Esophagus (tissue), 2 donors: ENCODE results near the gene KCNJ10. TPM values are rescaled to one million over a fixed set of nuclear protein-coding genes. Genes with fewer than 3 reads are reported as not detected.

Experiments
- H3K27ac ChIP-seq, 2 donors: one replicate each; pipeline ENCODE4 v1.5.1; 2013; ENCODE audit warnings: low read depth in 2 of 2, mild to moderate bottlenecking in 2 of 2, inconsistent platforms in 1 of 2, low read length in 1 of 2, moderate library complexity in 1 of 2
- H3K27me3 ChIP-seq, 2 donors: one replicate each; pipeline ENCODE4 v1.6.1; 2013; ENCODE audit warnings: low read length in 2 of 2, control low read depth in 1 of 2, mild to moderate bottlenecking in 1 of 2; ENCODE audit not compliant: insufficient read depth in 2 of 2, control insufficient read depth in 1 of 2
- H3K36me3 ChIP-seq, 2 donors: one replicate each; pipeline ENCODE4 v1.6.1; 2013; ENCODE audit warnings: low read length in 1 of 2; ENCODE audit not compliant: control insufficient read depth in 2 of 2, insufficient read depth in 2 of 2
- H3K4me1 ChIP-seq, 2 donors: one replicate each; pipeline ENCODE4 v1.6.1; 2013; ENCODE audit warnings: low read length in 1 of 2; ENCODE audit not compliant: control insufficient read depth in 2 of 2, insufficient read depth in 2 of 2
- H3K4me3 ChIP-seq, 2 donors: one replicate each; pipeline ENCODE4 v1.5.1; 2013; ENCODE audit warnings: low read length in 2 of 2, mild to moderate bottlenecking in 2 of 2, low read depth in 1 of 2, moderate library complexity in 1 of 2
- H3K9me3 ChIP-seq, 2 donors: one replicate each; pipeline ENCODE4 v1.6.1; 2013; ENCODE audit warnings: mild to moderate bottlenecking in 2 of 2, low read depth in 1 of 2, low read length in 1 of 2, moderate library complexity in 1 of 2; ENCODE audit not compliant: control insufficient read depth in 2 of 2, insufficient read depth in 1 of 2
- WGBS, 2 donors: extraction: QIAGEN DNeasy Blood & Tissue Kit; methylation state at CpG; one replicate each; pipeline ENCODE4 v1.1.7; 2013; 5-methylcytosine and 5-hydroxymethylcytosine counted together
- polyA plus RNA-seq, 2 donors: library from polyadenylated mRNA; stranded (reverse); fragments of 200-250 nt; gene quantifications; one replicate each; pipeline ENCODE4 v1.2.3, GENCODE V29; 2013
- donor health status: healthy with polysubstance abuse.
- donor health status: Bipolar disorder and iron deficiency.

Gene KCNJ10
- polyA plus RNA-seq, 2 donors, result not detected

- peaks cover 0 to 6% of the 10 kb centered on the region in 2 donors for H3K4me1 ChIP-seq
- peaks cover 0 to 2% of the 10 kb centered on the region in 2 donors for H3K27me3 ChIP-seq
- H3K4me3 ChIP-seq, result no peak overlapping the region
- WGBS, 2 donors, result 81 to 86% methylated on average over 30 of the region's 30 CpGs
- H3K27ac ChIP-seq, result no peak overlapping the region
- no peaks in the 10 kb centered on the region for H3K36me3 ChIP-seq
- no peaks in the 10 kb centered on the region for H3K9me3 ChIP-seq
Measured at GRCh38 chr1:160084771-160085321, 14.9 kb upstream of the KCNJ10 start.

- Histone ChIP-seq H3K4me3 (peak overlapping the region; percentile 31 to 36), H3K9me3 (no peaks in the 10 kb centered on the region), H3K4me1 (peaks cover 0 to 6% of the 10 kb centered on the region in 2 donors), H3K36me3 (no peaks in the 10 kb centered on the region), H3K27ac (no peak overlapping the region), H3K27me3 (peaks cover 0 to 2% of the 10 kb centered on the region in 2 donors)
- 24 to 28% methylated on average over 91 to 96 of the region's 96 CpGs for WGBS, 2 donors
Measured at GRCh38 chr1:160083968-160084770, 14.2 kb upstream of the KCNJ10 start.

- H3K9me3 ChIP-seq, result no peaks in the 10 kb centered on the region
- H3K27ac ChIP-seq, result no peak overlapping the region
- no peaks in the 10 kb centered on the region for H3K36me3 ChIP-seq
- H3K27me3 ChIP-seq, result peaks cover 0 to 2% of the 10 kb centered on the region in 2 donors
- 68 to 78% methylated on average over 3 of the region's 3 CpGs for WGBS, 2 donors
- peaks cover 0 to 6% of the 10 kb centered on the region in 2 donors for H3K4me1 ChIP-seq
- no peak overlapping the region for H3K4me3 ChIP-seq
Measured at GRCh38 chr1:160082926-160083325, 13.0 kb upstream of the KCNJ10 start.

- 51 to 81% methylated on average over 2 of the region's 2 CpGs for WGBS, 2 donors
- peaks cover 0 to 6% of the 10 kb centered on the region in 2 donors for H3K4me1 ChIP-seq
- no peak overlapping the region for H3K4me3 ChIP-seq
- no peak overlapping the region for H3K27ac ChIP-seq
- H3K27me3 ChIP-seq, result peaks cover 0 to 2% of the 10 kb centered on the region in 2 donors
- H3K36me3 ChIP-seq, result no peaks in the 10 kb centered on the region
- H3K9me3 ChIP-seq, result no peaks in the 10 kb centered on the region
Measured at GRCh38 chr1:160082487-160082886, 12.5 kb upstream of the KCNJ10 start.

GRCh38 chr1:160081261-160081936 is 11.4 kb upstream of the KCNJ10 start, which contains the start of gene KCNJ9:
TSS of gene KCNJ9 (plus strand) at chr1:160081538. CDS start at chr1:160084031, 2,493 bp downstream.
- H3K36me3 ChIP-seq, result no peaks in the 10 kb centered on the region
- no peak within 1 kb of the TSS for H3K27ac ChIP-seq
- H3K9me3 ChIP-seq, result no peaks in the 10 kb centered on the region
- no peak within 1 kb of the TSS for H3K4me3 ChIP-seq
- peaks cover 0 to 2% of the 10 kb centered on the region in 2 donors for H3K27me3 ChIP-seq
- H3K4me1 ChIP-seq, result peaks cover 0 to 6% of the 10 kb centered on the region in 2 donors
- 21 to 22% methylated on average over 14 of the region's 14 CpGs for WGBS, 2 donors

GRCh38 chr1:160080381-160081100 is 10.6 kb upstream of the KCNJ10 start:
- Histone ChIP-seq H3K9me3 (no peaks in the 10 kb centered on the region), H3K4me3 (no peak overlapping the region), H3K27ac (no peak overlapping the region), H3K4me1 (peaks cover 0 to 6% of the 10 kb centered on the region in 2 donors), H3K36me3 (no peaks in the 10 kb centered on the region), H3K27me3 (peaks cover 0 to 2% of the 10 kb centered on the region in 2 donors)
- WGBS, 2 donors, result 49 to 50% methylated on average over 6 of the region's 6 CpGs

- H3K4me1 ChIP-seq, result peaks cover 0 to 4% of the 10 kb centered on the region in 2 donors
- H3K4me3 ChIP-seq, result no peak overlapping the region
- H3K27me3 ChIP-seq, result peaks cover 0 to 2% of the 10 kb centered on the region in 2 donors
- WGBS, 2 donors, result 67 to 72% methylated on average over 4 of the region's 4 CpGs
- no peaks in the 10 kb centered on the region for H3K36me3 ChIP-seq
- H3K9me3 ChIP-seq, result no peaks in the 10 kb centered on the region
- no peak overlapping the region for H3K27ac ChIP-seq
Measured at GRCh38 chr1:160079448-160079847, 9.5 kb upstream of the KCNJ10 start.

- WGBS, 2 donors, result 19 to 24% methylated on average over 8 of the region's 8 CpGs
- Histone ChIP-seq H3K36me3 (no peaks in the 10 kb centered on the region), H3K27me3 (peaks cover 0 to 2% of the 10 kb centered on the region in 2 donors), H3K27ac (no peak overlapping the region), H3K4me3 (no peak overlapping the region), H3K4me1 (no peaks in the 10 kb centered on the region), H3K9me3 (no peaks in the 10 kb centered on the region)
Measured at GRCh38 chr1:160078512-160079195, 8.7 kb upstream of the KCNJ10 start.

GRCh38 chr1:160077486-160077885 is 7.5 kb upstream of the KCNJ10 start:
- Histone ChIP-seq H3K27ac (no peak overlapping the region), H3K27me3 (no peaks in the 10 kb centered on the region), H3K4me3 (no peak overlapping the region), H3K4me1 (no peaks in the 10 kb centered on the region), H3K36me3 (no peaks in the 10 kb centered on the region), H3K9me3 (no peaks in the 10 kb centered on the region)
